Measurements from ENCODE around the gene MTA1.
A peak's percentile ranks its signal among the peaks of the same experiment; 100 is the strongest.

The MTA1 gene

DNA sequence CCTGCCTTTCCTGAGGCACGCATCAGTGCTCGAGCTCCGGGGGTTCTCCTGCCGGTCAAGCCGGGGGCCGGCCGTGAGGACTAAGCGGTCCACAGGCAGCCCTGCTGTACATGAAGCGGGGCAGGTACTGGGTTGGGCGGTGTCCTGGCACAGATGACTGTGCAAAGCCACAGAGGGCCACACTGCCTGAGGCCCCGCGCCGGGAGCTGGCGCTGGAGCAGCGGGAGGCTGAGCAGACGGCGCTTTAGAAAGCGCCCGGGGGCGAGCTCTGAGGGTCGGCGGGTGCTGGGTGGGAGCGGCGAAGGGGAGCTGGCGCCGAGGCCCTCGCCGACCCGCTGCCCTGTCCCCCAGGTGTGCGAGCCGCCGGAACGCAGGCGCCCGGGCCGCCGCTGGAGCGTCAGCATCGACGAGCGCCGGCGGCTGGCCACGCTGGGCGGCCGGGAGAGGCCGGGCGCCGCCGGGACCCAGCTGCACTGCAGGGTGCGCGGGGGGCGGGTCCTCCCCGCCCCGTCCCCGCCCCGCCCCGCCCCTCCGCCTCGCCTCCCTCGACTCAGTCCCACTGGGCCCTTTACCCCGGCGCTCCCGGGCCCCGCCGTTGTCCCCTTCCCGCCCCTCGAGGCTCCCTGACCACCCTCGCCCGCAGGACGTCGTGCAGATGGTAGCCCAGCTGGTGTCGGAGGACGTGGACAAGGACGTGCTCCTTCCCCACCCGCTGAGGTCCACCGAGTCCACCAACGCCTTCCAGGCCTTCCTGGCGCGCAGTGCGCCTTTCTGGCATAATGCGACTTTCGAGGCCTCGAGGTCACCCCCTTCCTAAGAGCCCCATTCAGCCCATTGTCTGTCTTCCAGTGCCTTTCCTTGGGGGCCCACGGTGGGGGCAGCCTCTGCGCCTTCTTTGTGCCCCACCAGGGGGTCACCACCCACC is 8.3 kb upstream of the MTA1 start:
- no peak for DNase-seq

DNA sequence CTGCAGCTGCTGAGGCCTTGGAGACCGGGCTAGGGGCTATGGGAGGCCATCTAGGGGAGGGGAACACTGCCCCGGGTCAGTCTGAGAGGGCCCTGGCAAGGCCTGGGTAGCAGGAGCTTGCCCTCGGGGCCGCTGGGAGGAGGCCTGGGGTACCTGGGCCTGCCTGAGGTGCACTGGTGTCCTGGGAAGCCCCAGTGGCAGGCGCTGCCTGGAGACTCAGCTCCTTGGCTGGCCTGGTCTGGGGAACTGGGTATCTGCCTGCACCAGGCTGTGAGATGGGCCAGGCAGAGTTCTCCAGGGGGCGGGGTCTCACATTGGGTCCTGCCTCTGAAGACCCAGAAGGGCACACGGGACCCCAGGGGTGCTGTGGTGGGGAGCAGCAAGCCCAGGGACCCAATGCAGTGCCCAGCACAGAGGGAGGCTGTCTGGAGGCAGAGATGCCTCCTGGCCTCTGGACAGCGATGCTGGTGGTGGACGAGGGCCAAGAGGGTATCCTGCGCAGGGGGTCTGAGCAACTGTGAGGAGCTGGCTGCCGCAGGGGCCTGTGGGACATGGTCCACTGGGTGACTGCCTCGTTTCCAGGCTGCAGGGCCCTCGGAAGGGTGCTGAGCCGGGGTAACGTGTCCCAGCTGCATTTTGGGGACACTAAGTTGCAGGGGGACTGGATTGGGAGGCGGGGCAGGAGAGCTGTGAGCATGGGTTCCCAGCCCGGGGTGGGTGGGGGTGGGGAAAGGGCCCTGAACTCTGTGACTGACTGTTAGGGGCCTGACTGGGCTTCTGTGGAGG is 7.4 kb upstream of the MTA1 start:
- no peak for DNase-seq

DNA sequence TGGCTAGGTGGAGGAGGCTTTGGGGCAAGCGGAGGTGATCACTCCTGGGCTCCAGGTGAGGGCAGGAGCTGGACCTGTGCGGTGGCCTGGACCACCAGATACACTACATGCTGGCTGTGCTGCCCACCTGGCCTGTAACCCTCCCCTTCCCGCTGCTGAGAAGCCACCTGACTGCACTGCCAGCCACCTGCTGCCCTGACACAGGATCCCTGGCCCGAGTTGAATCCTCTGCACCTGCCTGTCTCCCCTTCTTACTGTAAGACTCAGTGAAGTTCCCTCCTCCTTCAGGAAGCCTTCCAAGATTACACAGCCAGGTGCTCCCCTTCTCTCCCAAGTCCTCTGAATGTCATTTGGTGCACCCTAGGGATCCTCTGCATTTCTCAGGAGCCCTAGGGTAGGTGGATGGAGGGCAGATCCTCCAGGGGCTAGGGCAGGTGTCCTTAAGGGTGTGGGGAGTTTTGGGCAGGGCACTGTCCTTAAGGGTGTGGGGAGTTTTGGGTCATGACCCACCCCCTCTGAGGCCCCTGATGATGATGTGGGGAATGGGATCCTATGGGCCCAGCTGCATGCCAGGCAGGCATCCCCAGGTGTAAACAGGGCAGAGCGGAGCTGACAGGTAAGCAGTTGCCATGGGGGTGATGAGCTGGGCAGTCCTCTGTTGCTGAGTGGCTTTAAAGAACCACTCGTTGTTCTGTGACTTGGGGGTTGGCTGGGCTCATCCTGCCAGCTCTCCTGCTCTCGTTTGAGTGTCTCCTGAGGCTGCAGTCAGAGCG is 6.7 kb upstream of the MTA1 start:
- DNase-seq = no peak

DNA sequence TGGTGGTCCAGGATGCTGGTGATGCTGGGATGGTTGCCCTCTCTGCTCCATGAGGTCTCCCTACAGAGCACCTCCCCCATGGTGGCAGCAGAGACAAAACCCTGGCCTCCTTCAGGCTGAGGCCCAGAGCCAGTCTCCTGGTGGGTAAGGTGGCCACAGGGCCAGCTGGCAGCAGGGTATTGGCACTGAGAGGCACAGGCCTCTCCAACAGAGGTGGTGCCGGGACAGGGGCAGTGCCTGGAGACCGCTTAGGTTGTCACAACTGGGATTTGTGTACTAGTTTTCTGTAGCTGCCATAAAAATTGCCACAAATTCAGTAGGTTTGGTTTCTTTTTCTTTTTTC is 6.1 kb upstream of the MTA1 start:
- DNase-seq = no peak

DNA sequence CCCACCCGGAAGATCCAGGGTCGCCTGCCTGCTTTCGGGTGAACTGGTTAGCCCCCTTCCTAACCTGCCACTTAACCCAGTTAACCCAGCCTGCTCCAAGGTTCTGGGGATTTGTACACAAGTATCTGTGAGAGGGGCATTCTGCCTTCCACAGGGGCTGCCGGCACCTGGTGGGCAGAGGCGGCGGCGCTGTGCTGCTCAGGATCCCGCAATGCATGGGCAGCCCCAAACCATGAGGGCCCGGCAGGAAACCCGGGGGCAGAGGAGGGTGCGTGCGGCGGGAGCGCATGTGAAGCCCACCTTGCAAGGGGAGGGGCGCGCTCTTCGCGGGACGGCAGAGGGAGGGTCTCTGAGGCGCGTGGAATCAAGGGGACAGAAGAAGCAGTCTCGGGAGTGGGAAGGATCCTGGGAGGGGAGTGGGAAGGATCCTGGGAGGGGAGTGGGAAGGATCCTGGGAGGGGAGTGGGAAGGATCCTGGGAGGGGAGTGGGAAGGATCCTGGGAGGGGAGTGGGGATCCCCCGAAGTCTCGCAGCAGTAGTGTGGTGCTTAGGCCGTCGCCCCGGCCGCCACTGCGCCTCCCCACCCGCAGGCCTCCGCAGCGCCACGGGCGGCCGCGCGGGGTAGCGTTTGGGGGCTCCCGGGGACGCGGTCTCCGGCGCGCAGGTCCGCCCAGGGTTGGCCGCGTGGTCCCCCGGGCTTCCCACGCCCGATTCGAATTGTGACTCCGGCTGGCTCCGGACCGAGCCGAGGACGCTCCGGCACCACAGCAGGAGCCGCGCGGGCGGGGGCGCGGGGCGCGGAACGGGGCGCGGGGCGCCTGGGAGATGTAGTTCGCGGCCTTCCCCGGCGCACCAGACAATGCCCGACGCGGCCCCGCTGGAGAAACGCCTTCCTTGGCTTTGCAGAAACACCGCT is 4.9 kb upstream of the MTA1 start:
- DNase-seq = peak; percentile 5

DNA sequence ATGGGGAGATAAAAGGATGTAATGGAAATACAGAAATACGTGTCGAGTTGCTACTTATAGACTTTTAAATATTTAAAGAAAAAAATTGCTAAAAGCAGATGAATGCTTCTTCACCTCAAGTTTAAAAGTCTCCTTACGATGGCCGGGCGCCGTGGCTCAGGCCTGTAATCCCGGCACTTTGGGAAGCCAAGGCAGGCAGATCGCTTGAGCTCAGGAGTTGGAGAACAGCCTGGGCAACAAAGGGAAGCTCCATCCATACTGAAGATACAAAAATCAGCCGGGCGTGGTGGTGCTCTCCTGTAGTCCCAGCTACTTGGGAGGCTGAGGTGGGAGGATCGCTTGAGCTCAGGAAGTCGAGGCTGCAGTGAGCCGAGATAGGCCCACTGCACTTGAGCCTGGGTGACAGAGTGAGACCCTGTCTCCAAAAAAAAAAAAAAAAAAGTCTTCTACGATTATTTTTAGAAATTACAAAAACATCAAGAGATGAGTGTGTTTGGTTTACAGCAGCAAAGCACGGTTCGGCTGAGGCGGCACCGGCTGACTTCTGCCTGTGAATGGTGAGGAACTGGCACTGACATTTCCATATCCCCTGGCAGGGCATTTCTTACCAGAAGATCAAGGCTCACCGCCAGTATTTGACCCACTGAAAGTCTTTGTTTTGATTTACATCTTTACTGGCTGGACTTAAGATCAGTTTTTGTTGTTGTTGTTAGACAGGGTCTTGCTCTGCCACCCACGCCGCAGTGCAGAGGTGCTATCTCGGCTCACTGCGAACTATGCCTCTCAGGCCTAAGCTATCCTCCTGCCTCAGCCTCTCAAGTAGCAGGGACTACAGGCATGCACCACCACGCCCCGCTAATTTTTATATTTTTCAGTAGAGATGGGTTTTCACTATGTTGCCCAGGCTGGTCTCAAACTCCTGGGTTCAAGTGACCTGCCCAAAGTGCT is 3.9 kb upstream of the MTA1 start:
- DNase-seq = no peak

DNA sequence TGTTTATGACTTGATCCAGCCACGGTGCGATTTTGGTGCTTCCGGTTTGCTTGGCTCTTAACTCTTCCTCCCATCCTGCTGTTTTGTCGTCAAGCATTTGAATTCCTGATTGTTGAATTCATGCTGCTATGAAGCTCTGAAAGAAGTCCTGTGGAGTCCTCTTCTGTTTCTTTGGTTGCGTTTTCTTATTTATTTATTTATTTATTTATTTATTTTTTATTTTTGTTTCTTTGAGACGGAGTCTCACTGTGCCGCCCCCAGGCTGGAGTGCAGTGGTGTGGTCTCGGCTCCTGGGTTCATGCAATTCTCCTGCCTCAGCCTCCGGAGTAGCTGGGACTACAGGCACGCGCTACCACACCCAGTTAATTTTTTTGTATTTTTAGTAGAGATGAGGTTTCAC is 3.0 kb upstream of the MTA1 start:
- DNase-seq = no peak

DNA sequence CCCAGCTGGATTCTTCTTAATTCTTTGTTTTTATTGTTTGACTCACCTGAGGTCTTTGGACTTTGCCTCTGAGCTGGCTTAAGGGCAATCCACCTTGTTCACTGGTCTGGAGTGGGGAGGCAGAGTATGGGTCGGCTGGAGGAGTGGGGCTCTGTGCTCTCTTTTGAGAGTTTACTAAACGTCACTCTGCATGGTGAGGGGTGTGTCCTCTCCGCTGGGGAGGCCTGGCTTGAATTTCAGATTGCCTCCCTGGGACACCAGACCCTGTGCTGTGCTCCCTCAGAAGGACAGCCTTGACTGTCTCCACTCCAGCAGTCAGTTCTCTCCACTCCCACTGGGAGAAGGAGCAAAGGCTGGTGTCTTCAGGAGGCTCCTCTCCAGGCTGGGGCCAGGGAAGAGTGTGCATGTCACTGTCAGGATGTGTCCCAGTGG is 1.9 kb upstream of the MTA1 start:
- DNase-seq = no peak

DNA sequence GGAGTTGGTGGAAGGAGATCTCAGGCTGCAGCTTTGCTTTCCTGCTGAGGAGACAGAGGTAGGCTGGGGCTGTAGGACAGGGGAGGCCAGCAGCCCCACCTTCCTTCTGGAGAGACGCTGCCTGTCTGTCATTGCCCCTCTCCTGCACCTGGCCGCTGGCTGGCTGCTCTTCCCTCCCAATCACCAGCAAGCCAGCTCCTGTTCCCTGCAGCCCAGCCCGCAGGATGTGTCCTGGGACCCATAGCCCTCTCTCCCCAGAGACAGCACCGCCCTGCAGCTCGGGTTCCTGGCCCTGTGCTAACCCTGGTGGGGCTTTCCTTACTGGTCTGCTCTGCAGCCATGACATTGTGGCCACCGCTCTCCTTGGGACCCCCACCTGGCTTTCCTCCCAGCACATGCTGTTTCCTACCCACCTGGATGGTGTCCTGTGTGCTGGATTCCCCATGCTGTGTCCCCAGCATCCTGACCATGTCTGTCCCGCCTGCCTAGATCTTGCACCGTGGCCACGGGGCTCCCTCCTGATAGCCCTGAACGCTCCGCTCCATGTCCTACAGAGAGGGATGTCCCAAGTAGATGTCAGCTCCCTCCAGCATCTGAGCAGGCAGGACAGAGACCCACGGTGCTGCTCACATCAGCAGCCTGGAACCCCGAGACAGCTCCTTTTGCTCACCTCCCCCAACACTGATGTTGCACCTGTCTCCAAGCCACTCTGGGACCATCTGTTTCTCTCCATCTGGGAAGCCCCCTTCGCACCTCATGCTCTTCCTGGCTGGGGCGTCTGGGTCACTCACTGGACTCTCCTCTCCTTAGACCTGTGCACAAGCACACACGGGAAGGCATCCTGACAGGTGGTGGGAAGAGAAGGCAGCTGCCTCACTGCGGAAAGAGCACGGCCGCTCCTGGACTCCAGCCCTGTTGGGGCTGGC is 1.1 kb upstream of the MTA1 start:
- DNase-seq = no peak

DNA sequence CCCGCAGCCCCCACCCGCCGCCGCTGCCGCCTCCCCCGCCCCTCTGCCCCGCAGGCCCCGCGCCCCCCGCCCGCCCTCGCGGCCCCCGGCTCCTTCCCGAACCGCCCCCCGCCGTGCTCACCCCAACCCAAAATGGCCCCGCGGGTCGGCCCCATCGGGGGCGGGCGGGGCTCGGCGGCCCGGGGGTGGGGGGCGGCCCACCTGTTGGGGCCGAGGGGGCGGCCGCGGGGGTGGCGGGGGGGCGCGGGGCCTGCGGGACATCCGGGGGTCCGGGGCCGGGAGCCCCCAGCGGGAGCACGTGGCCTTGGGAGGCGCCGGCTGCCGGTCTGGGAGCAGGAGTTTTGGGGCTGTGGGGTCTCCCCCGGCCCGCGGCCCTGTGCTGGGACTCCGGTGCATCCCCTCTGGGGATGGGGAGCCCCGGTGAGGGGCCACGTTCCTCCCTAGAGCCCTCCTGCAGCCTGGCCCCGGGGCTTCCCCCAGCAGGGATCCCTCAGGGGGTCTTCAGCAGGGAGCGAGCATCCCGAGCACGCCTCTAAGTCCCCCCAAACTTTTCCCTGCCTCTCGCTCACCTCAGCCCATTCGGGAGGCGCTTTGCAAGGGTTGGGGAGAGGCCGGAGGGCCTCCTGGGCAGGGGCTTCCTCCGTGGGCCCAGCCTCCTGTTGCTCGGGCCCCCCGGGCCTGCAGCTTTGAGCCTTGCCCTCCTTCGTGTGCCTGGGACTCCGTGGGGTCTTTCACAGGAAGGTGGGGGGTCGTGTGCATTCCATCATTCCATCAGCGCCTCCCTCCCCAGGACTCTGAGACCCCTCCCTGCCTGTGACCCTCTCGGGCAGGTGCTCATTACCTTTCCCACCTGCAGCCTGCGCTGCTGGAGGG is 710 bp downstream of the MTA1 start:
- DNase-seq = no peak

DNA sequence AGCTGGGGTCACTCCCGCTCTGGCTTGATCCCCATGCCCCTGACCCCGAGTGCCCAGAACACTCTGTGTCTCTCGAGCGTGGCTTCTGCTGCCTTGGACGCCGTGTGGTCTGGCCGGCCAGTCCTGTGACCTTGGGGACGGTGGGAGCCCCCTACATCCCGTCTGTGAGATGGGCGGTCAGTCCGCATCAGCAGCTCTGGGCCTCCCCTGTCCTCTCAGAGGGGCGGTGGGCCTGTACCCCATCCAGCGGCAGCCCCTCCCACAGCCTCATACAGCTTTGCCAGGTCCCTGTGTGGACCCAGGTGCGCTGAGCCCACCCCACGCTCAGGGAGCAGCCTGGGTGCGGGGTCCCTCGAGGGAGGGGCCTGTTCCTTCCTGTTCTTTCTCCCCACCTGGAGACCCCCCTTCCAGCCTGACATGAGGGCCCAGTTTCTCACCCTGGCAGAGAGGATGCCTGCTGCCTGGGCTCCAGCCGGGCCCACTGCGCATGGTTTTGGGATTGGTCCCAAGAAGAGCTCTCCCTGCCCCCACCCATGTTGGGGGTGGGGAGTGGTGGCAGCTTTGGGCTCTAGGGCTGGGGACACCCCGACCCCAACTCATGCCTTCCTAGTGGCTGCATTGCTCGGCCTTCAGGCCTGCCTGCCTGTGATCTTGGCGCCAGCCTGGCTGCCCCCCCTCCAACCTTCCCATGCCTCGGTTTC is 1.5 kb downstream of the MTA1 start:
- DNase-seq = no peak

DNA sequence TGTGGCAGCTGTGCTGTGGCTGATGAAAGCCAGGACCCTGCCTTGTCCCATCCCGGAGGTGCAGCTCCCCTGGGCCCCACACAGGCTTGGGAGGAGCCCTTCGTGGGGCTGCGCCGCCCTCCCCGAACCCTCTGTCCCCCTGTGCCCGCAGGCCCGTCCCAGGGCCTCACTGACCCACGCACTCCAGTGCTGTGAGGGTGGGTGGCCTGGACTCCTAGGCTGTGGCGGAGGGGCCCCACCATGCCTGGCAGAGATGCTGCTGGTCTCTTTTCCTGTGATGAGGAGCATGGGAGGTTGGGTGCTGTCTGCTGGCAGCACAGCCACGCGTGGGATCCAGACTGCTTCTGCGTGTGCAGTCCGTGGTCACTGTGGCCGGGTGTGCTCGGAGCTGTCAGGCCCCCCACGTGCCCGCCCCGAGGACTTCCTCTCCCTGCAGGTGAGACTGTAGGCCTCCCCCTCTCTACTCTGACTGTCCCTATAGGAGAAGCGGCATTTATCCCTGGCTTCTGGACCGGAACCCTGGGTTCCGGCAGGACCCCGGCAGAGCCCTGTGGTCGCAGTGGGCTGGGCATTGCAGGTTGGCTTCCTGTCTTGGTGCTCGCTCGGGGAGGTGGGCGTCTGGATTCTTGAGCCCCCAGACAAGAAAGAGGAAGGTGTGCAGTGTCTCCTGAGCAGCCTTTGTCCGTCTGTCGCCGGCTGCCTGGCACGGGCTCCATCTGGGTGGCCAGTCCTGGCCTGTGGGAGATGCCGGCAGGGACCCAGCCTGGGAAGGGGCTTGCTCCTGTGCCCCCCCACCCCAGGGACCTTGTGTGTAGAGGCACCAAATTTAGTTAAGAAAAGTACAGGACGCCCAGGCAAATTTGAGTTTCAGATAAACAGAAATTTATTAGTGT is 2.3 kb downstream of the MTA1 start:
- no peak for DNase-seq

DNA sequence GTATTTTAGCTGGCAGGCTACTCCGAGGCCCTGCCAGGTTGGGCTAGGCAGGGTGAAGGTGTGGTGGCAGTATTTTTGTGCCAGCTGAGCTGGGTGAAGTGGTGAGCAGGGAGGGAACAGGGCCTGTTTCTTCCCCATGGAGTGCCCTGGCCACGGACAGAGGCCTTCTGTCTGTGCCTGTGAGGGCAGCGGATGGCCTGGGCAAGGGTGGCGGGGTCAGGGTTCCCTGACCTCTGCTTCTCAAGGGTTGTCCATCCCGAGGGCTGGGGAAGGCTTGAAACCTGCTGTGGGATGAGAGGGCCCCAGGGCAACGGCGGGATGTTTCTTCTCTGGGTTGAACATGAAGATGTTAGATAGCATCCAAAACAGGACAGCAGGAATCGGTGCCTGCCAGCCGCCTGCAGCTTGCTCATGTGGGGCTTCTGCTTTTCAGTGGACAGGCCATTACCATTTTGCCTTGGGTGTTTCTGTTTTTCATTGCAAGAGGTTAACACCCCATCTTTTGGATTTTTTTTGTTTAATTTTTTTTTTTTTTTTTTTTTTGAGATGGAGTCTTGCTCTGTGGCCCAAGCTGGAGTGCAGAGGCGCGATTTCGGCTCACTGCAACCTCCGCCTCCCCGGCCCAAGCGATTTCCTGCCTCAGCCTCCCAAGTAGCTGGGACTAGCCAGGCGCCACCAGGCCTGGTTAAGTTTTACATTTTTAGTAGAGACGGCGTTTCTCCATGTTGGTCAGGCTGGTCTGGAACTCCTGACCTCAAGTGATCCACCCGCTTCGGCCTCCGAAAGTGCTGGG is 3.3 kb downstream of the MTA1 start:
- DNase-seq = no peak

DNA sequence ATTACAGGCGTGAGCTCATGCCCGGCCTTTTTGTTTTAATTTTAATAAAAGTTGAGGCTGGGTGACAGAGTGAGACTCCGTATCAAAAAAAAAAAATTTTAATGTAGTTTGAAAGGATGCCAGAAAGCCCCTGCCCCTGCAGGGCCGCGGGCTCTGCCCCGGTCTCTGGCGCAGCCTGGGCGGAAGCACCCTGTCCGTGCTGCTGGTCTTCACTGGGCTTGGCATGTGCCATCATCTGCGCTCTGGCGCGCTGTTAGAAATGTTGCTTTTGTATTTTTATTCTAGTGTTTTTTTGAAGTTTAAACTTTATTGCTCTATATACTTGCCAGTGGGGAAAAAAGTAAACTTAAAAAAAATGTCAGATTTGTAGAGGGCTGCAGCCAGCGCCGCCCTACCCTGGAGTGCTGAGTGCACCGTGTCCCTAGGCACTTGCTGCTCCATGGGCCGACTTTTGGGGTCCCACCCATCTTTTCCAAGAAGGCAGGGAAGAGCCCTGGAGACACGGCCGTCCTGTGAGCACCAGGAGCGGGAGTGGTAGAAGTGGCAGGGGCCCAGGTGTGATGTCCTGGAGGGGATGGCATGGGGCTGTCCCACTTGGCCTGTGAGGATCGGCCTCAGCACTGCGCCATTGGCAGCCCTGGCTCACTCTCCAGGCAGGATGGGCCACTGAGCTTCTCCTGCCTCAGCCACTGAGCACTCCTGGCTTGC is 4.0 kb downstream of the MTA1 start:
- no peak for DNase-seq

DNA sequence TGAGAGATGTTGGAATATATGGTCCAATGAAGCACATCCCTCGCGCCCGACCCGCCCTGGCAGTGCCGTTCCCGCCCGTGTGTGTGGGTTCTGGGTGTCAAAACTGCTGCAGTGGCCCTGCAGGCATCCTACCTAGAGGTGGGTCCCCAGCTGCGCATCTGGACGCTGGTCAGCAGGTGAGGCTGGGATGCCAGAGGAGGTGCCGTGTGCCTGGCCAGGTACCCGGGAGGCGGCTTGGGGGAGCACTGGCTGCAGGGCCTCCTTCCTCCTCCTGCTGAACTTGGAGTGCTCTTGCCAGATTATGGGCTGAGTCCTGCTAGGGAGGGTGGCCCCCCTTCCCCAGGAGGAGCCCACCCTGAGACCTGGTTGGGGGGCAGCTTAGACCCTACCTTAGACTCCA is 5.2 kb downstream of the MTA1 start:
- no peak for DNase-seq

DNA sequence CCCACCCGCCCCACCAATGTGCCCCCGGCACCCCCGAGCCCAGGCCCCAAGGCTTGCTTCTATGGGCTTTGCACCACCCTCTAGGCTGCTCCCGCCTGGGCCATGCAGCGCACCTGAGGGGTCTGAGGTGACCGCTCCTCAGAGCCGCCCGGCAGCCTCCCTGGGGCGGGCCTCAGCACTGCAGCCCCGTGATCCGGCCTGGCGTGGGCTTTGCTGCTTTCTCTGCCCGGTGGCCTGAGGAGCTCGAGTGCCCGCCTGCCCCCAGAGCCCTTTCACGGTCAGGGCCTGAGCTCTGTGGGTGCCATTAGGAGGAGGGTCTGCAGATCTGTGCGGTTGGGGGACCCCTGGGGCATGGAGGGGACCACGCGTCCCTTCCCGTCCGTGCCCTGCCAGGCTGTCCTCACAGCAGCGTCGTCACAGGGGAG is 6.2 kb downstream of the MTA1 start:
- no peak for DNase-seq

Data from amniotic stem cell (primary cell).